Body of pancreas (tissue), 4 donors: Measurements from ENCODE around the gene AMDHD2.

Experiments
- POLR2A ChIP-seq, 3 donors: fragments of 450-650 bp; IDR thresholded peaks; one replicate each; pipeline ENCODE4 v1.6.1; 2016; ENCODE audit warnings: antibody characterized with exemption in 3 of 3, mild to moderate bottlenecking in 2 of 3
- TF ChIP-seq, protein P1 (sequence below), 7 experiments: fragments of 450-650 bp in 4 of 7; fragments of 200-600 bp in 3 of 7; sonication (generic) in 3 of 7; IDR thresholded peaks; one replicate each; pipeline ENCODE4 v1.5.1; 2016 to 2019; ENCODE audit warnings: antibody characterized with exemption in 7 of 7

DNA sequence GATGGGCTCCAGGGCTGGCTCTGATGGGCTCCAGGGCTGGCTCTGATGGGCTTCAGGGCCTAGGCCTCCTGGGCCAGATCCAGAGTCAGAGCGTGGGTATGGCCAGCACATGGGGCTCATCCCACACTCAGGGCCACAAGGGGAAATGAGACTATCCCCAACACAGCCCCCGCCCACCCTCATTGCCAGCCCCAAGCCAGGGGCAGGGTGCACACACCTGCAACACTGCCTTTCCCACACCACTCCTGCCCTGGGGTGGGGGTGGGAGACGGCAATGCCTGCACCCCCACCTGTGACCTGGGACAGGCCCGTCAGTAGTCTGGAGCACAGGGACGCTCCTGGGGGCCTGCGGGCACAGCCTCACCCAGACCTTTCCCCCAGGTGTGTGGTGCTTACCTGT is 20.7 kb upstream of the AMDHD2 start:
- TF ChIP-seq, protein P1, sequence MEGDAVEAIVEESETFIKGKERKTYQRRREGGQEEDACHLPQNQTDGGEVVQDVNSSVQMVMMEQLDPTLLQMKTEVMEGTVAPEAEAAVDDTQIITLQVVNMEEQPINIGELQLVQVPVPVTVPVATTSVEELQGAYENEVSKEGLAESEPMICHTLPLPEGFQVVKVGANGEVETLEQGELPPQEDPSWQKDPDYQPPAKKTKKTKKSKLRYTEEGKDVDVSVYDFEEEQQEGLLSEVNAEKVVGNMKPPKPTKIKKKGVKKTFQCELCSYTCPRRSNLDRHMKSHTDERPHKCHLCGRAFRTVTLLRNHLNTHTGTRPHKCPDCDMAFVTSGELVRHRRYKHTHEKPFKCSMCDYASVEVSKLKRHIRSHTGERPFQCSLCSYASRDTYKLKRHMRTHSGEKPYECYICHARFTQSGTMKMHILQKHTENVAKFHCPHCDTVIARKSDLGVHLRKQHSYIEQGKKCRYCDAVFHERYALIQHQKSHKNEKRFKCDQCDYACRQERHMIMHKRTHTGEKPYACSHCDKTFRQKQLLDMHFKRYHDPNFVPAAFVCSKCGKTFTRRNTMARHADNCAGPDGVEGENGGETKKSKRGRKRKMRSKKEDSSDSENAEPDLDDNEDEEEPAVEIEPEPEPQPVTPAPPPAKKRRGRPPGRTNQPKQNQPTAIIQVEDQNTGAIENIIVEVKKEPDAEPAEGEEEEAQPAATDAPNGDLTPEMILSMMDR (IDR thresholded peaks at IDR 0.05): no peak
- TF ChIP-seq POLR2A (IDR thresholded peaks at IDR 0.05): no peak
